SK-N-MC (cell line): ENCODE data around the gene PHTF2.

Experiments used
- EZH2 ChIP-seq: fragments of 200-600 bp; sonication (generic); IDR thresholded peaks from one replicate; pipeline ENCODE4 v1.6.1; 2017; ENCODE audit warnings: antibody characterized with exemption
- POLR2AphosphoS5 ChIP-seq: IDR thresholded peaks from 2 replicates; pipeline ENCODE4 v1.6.1; 2012; ENCODE audit warnings: mild to moderate bottlenecking, low read depth, low read length, borderline replicate concordance

DNA sequence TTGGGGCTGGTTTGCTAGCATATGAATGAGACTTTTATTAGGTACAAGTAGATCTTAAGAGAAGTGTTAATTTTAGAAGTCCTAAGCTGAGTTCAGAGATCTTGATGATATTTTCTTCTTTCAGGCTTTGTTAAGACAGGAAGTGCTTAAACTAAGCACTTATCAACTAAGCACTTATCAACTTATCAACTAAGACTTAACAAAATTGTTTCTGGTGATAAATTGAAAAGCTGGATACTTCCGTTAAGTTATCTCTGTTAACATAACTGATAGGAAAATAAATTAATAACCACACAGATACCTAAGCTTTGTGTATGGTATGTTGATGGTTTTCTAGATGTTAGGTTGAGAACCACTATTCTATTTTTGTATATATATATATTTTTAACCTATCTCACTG is 113.7 kb downstream of the PHTF2 start:
- TF ChIP-seq POLR2AphosphoS5 (no peak), EZH2 (no peak)
